Suprapubic skin (tissue), 4 donors: Measurements from ENCODE around the gene SOX5. TPM values are rescaled to one million over a fixed set of nuclear protein-coding genes. Genes with fewer than 3 reads are reported as not detected.

Experiments used
- DNase-seq, 2 donors: peaks; one replicate each; pipeline ENCODE4 v3.0.0-alpha.2; 2019; ENCODE audit warnings: low spot score in 2 of 2
- H3K27ac ChIP-seq: fragments of 200-600 bp; sonication (generic); one replicate; pipeline ENCODE4 v1.5.1; 2019
- H3K27me3 ChIP-seq: fragments of 200-600 bp; sonication (generic); one replicate; pipeline ENCODE4 v1.5.1; 2019
- H3K36me3 ChIP-seq: fragments of 200-600 bp; sonication (generic); one replicate; pipeline ENCODE4 v1.5.1; 2019
- H3K4me1 ChIP-seq: fragments of 200-600 bp; sonication (generic); one replicate; pipeline ENCODE4 v1.5.1; 2019
- H3K4me3 ChIP-seq: fragments of 200-600 bp; sonication (generic); one replicate; pipeline ENCODE4 v1.5.1; 2019; ENCODE audit warnings: mild to moderate bottlenecking
- H3K9me3 ChIP-seq: fragments of 200-600 bp; sonication (generic); one replicate; pipeline ENCODE4 v1.5.1; 2019
- CTCF ChIP-seq, 2 donors: fragments of 200-600 bp in 1 of 2; fragments of 450-650 bp in 1 of 2; sonication (generic) in 1 of 2; IDR thresholded peaks; one replicate each; pipeline ENCODE4 v1.5.1; 2016 to 2019; ENCODE audit warnings: antibody characterized with exemption in 2 of 2, mild to moderate bottlenecking in 1 of 2, moderate library complexity in 1 of 2
- EP300 ChIP-seq: sonication (generic); formaldehyde crosslinking; IDR thresholded peaks from one replicate; pipeline ENCODE4 v1.6.1; 2017; ENCODE audit warnings: antibody characterized with exemption
- POLR2A ChIP-seq, 2 donors: fragments of 450-650 bp; IDR thresholded peaks; one replicate each; pipeline ENCODE4 v1.6.1; 2017; ENCODE audit warnings: antibody characterized with exemption in 2 of 2, mild to moderate bottlenecking in 2 of 2, moderate library complexity in 2 of 2
- POLR2AphosphoS5 ChIP-seq, 3 donors: sonication (generic); formaldehyde crosslinking; IDR thresholded peaks; one replicate each; pipeline ENCODE4 v1.6.1; 2017; ENCODE audit warnings: antibody characterized with exemption in 3 of 3
- WGBS: methylation state at CpG from one replicate; pipeline ENCODE4 v1.1.5; 2018; 5-methylcytosine and 5-hydroxymethylcytosine counted together
- total RNA-seq, 4 donors: library from RNA; depleted of rRNA; stranded (reverse); fragments of >200 nt; gene quantifications; one replicate each; pipeline ENCODE4 v1.1.0, GENCODE V29; 2016

Gene SOX5
- total RNA-seq, 4 donors from 2014 or later: 19.0 to 110 (median 23.2) TPM

GRCh38 chr12:23662966-23663365 lies 286.5 kb downstream of the SOX5 start:
- Histone ChIP-seq H3K4me1 (no peaks in the 10 kb centered on the region), H3K9me3 (no peaks in the 10 kb centered on the region), H3K4me3 (no peak overlapping the region), H3K27me3 (no peaks in the 10 kb centered on the region), H3K36me3 (no peaks in the 10 kb centered on the region), H3K27ac (no peak overlapping the region)
- TF ChIP-seq POLR2A (IDR thresholded peaks at IDR 0.05) (no peak), CTCF (IDR thresholded peaks at IDR 0.05) (no peak), POLR2AphosphoS5 (IDR thresholded peaks at IDR 0.05) (no peak), EP300 (no peak)
- WGBS: 67% methylated on average over 3 of the region's 3 CpGs
- DNase-seq: no peak

DNA sequence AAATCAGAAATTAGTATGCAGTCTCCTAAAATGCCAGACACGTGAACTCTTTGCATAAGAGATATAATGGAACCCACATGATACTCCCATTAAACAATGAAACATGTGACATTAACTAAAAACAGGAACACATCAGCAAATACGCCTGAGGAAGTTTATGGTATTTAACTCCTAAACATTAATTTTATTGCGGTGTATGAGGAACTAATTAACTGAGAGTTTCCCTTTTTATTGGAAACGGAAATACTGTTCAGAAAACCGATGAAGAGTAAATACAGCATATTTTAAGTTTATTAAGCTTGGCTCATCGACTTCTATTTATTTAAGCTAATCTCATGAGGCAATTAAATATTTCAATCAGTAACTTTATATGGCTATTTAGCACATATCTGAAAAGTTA lies 290.3 kb downstream of the SOX5 start:
- 59% methylated on average over 6 of the region's 6 CpGs for WGBS
- Histone ChIP-seq H3K27ac (no peak overlapping the region), H3K4me3 (no peak overlapping the region), H3K9me3 (no peaks in the 10 kb centered on the region), H3K4me1 (no peaks in the 10 kb centered on the region), H3K36me3 (no peaks in the 10 kb centered on the region), H3K27me3 (no peaks in the 10 kb centered on the region)
- TF ChIP-seq POLR2A (IDR thresholded peaks at IDR 0.05): no peak
- TF ChIP-seq EP300: no peak
- no peak for TF ChIP-seq CTCF (IDR thresholded peaks at IDR 0.05)
- TF ChIP-seq POLR2AphosphoS5 (IDR thresholded peaks at IDR 0.05): no peak
- DNase-seq: no peak

- DNase-seq: no peak
- Histone ChIP-seq H3K36me3 (no peaks in the 10 kb centered on the region), H3K27me3 (no peaks in the 10 kb centered on the region), H3K4me1 (no peaks in the 10 kb centered on the region), H3K9me3 (no peaks in the 10 kb centered on the region), H3K4me3 (no peak overlapping the region), H3K27ac (no peak overlapping the region)
- TF ChIP-seq CTCF (IDR thresholded peaks at IDR 0.05): no peak
- TF ChIP-seq POLR2AphosphoS5 (IDR thresholded peaks at IDR 0.05): no peak
- TF ChIP-seq EP300: no peak
- no peak for TF ChIP-seq POLR2A (IDR thresholded peaks at IDR 0.05)
- WGBS: 58% methylated on average over 1 of the region's 1 CpG
Measured at GRCh38 chr12:23657598-23657997, 291.9 kb downstream of the SOX5 start.

DNA sequence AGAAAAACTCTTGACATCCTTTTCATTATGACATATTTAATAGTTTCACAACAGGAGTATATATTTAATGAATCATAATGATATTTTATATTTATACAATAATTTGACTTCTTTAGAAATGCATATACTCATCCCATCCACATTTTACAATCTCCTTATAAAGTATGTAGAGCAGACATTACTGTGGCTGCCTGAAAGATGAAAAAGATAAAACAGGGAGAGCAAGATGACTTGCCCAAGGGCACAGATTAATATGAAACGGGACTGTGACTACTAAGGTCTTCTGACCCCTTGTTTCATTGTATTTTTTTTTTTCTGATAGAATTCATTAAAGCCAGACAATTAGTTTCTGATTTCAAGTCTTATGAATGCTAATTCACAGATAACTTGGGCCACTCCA lies 293.6 kb downstream of the SOX5 start:
- no peaks in the 10 kb centered on the region for H3K9me3 ChIP-seq
- TF ChIP-seq EP300: no peak
- H3K36me3 ChIP-seq: no peaks in the 10 kb centered on the region
- no peak overlapping the region for H3K27ac ChIP-seq
- DNase-seq: no peak
- H3K4me1 ChIP-seq: no peaks in the 10 kb centered on the region
- H3K4me3 ChIP-seq: no peak overlapping the region
- WGBS: 42% methylated on average over 1 of the region's 1 CpG
- no peaks in the 10 kb centered on the region for H3K27me3 ChIP-seq

DNA sequence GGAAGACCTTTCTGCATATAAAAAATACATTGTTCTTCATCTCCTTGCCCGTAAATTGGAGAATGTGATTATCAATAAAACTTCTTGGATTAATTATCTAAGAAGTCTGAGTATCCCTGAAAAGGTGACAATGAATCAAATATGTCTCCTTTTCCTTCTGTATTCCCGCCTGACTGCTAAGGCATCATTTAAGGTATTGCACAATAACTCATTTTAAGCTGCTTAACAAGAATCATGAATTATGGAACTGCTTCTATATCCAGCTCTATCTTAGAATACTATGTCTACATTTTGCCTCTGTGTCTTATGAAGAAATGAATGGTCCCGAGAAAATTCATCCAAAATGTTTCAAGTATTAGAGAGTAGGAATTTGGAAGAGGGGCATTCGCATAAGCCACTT lies 294.4 kb downstream of the SOX5 start:
- 89% methylated on average over 4 of the region's 4 CpGs for WGBS
- Histone ChIP-seq H3K4me1 (no peaks in the 10 kb centered on the region), H3K36me3 (no peaks in the 10 kb centered on the region), H3K9me3 (no peaks in the 10 kb centered on the region), H3K27ac (no peak overlapping the region), H3K27me3 (no peaks in the 10 kb centered on the region), H3K4me3 (no peak overlapping the region)
- DNase-seq: no peak
- no peak for TF ChIP-seq EP300
- TF ChIP-seq POLR2A (IDR thresholded peaks at IDR 0.05): no peak
- TF ChIP-seq POLR2AphosphoS5 (IDR thresholded peaks at IDR 0.05): no peak
- no peak for TF ChIP-seq CTCF (IDR thresholded peaks at IDR 0.05)

DNA sequence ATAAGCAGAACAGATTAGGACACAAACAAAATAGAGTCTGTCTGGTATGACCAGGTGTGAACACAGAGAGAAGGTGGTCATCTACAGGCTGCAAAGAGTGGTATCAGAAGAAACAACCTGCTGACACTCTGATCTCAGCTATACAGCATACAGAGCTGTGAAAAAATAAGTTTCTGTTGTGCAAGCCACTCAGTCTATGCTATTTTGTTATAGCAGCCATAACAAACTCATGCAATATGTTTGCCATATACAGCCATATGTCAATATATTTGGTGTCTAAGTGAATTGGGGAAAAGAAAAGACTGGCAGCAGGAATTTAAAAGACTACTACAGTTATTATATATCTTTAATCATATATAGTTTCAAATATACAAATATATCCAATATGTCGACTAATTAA lies 300.9 kb downstream of the SOX5 start:
- H3K9me3 ChIP-seq: peaks cover 4% of the 10 kb centered on the region
- TF ChIP-seq CTCF (IDR thresholded peaks at IDR 0.05): no peak
- no peak for TF ChIP-seq POLR2A (IDR thresholded peaks at IDR 0.05)
- no peak for TF ChIP-seq EP300
- TF ChIP-seq POLR2AphosphoS5 (IDR thresholded peaks at IDR 0.05): no peak
- H3K27me3 ChIP-seq: no peaks in the 10 kb centered on the region
- no peak overlapping the region for H3K4me3 ChIP-seq
- H3K4me1 ChIP-seq: no peaks in the 10 kb centered on the region
- no peak for DNase-seq
- no peaks in the 10 kb centered on the region for H3K36me3 ChIP-seq
- no peak overlapping the region for H3K27ac ChIP-seq
- 98% methylated on average over 1 of the region's 1 CpG for WGBS
